ENCODE results near the gene SLC1A2. TPM values are rescaled to one million over a fixed set of nuclear protein-coding genes. Genes with fewer than 3 reads are reported as not detected.

The SLC1A2 gene
- total RNA-seq, 1 experiment from 2014 or later: 0.25 TPM

DNA sequence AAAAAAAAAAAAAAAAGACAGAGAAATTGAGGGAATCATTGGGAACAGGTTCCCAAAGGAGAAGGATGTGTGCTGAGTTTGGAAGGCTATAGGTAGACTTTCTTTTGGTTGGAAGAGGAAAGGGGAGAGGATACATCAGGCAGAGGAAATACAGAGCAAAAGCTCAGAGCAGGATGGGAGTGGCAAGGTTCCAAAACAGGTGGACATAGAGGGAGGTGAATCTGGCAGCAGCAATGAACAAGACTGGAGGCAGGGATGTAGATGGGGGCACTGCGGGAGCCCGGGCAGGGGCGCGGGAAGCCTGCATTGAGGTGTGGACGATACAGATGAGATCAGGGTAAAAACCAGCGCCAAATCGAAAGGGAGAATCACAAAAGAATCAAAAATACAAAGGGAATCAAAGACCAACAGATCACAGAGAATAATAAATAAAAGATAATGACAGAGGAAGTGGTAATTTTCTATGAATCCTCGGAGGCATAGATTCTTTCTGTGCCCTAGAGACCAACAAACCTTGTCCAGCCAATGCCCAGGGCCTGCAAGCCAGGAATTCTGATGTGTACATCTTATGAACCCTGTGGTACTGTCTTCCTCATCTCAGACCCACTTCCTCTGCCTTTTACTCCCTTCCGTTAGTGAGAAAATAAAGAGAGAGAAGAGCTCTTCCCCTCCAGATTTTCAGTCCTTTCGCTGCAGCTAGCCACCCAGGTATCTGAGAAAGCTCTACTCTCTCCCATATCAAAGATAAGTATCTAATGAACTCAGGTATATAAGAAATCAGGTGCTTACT lies 70.3 kb downstream of the SLC1A2 start:
- POLR2A ChIA-PET: interaction anchor here (1.9 kb wide), 1 partner anchor 29 kb away, joined by 6 read pairs; no protein-coding TSS in a partner anchor
- Histone ChIP-seq H2AFZ (ENCODE audit: low read depth, low read length, poor library complexity, severe bottlenecking) (no peak overlapping the region), H3K9me3 (ENCODE audit: control insufficient read depth in 1 of 2, insufficient read depth in 1 of 2, low read depth in 1 of 2, low read length in 2 of 2) (no peaks in the 10 kb centered on the region), H3K27me3 (ENCODE audit: insufficient read depth, low read length) (no peaks in the 10 kb centered on the region), H3K36me3 (ENCODE audit: control insufficient read depth in 1 of 2, insufficient read depth in 2 of 2, low read length in 2 of 2) (no peaks in the 10 kb centered on the region), H3K79me2 (ENCODE audit: insufficient read depth, low read length) (no peaks in the 10 kb centered on the region), H3K27ac (ENCODE audit: low read depth, low read length) (no peak overlapping the region), H3K4me3 (replicated peaks in 1 of 2; ENCODE audit: low read depth in 1 of 2, low read length in 2 of 2) (no peak overlapping the region), H3K4me1 (ENCODE audit: control insufficient read depth in 1 of 2, insufficient read depth in 2 of 2, low read length in 2 of 2) (no peaks in the 10 kb centered on the region), H4K20me1 (ENCODE audit: insufficient read depth) (no peaks in the 10 kb centered on the region), H3K9me2 (ENCODE audit: insufficient read depth) (no peaks in the 10 kb centered on the region), H3K4me2 (ENCODE audit: low read length) (no peak overlapping the region), H3K9ac (ENCODE audit: low read length) (no peak overlapping the region)
- intact Hi-C loops (cut with micrococcal nuclease): no loop called here
- ATAC-seq (no peak), DNase-seq (ENCODE audit: low read depth, low spot score) (no peak)
- RAD21 ChIA-PET (ENCODE audit: low non-redundant PET in 1 of 2, low total read pairs in 2 of 2, uncharacterized antibody in 2 of 2, unreplicated experiment in 2 of 2): no interaction called here
- TF ChIP-seq POLR2A (IDR thresholded peaks at IDR 0.05; ENCODE audit: borderline replicate concordance, extremely low read depth, insufficient read depth, insufficient read length): no peak
- TF ChIP-seq TCF7L2 (IDR thresholded peaks at IDR 0.05; ENCODE audit: borderline replicate concordance, extremely low read depth, insufficient read depth, insufficient read length): no peak
- no peak for TF ChIP-seq ELF1 (IDR thresholded peaks at IDR 0.05; ENCODE audit: borderline replicate concordance, low read depth)
- no peak for TF ChIP-seq EGR1 (IDR thresholded peaks at IDR 0.05; ENCODE audit: low read depth)
- TF ChIP-seq ZNF274 (IDR thresholded peaks at IDR 0.05; ENCODE audit: low read depth, low read length): no peak
- no peak for TF ChIP-seq YY1 (IDR thresholded peaks at IDR 0.05; ENCODE audit: extremely low read depth, insufficient replicate concordance, low read depth, low read length)
- TF ChIP-seq JUND (IDR thresholded peaks at IDR 0.05): no peak
- no peak for TF ChIP-seq EZH2 (IDR thresholded peaks at IDR 0.05)
- BruUV-seq (replicated peaks): no TSS peak
- CTCF ChIA-PET: no interaction called here

- TF ChIP-seq CEBPB (IDR thresholded peaks at IDR 0.05; ENCODE audit: low read depth) (no peak), POLR2A (IDR thresholded peaks at IDR 0.05; ENCODE audit: borderline replicate concordance, extremely low read depth, insufficient read depth, insufficient read length) (no peak), EGR1 (IDR thresholded peaks at IDR 0.05; ENCODE audit: low read depth) (no peak)
- TF ChIP-seq, protein P1, sequence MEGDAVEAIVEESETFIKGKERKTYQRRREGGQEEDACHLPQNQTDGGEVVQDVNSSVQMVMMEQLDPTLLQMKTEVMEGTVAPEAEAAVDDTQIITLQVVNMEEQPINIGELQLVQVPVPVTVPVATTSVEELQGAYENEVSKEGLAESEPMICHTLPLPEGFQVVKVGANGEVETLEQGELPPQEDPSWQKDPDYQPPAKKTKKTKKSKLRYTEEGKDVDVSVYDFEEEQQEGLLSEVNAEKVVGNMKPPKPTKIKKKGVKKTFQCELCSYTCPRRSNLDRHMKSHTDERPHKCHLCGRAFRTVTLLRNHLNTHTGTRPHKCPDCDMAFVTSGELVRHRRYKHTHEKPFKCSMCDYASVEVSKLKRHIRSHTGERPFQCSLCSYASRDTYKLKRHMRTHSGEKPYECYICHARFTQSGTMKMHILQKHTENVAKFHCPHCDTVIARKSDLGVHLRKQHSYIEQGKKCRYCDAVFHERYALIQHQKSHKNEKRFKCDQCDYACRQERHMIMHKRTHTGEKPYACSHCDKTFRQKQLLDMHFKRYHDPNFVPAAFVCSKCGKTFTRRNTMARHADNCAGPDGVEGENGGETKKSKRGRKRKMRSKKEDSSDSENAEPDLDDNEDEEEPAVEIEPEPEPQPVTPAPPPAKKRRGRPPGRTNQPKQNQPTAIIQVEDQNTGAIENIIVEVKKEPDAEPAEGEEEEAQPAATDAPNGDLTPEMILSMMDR (IDR thresholded peaks at IDR 0.05 in 2 of 3, conservative IDR thresholded peaks at IDR 0.05 in 1 of 3; ENCODE audit: borderline replicate concordance in 1 of 3, insufficient read depth in 1 of 3, low read depth in 2 of 3, low read length in 2 of 3): no peak
- no peak for ATAC-seq
- BruUV-seq (replicated peaks): no TSS peak
- Histone ChIP-seq H3K4me2 (ENCODE audit: low read length) (no peak overlapping the region), H3K79me2 (ENCODE audit: insufficient read depth, low read length) (no peaks in the 10 kb centered on the region), H2AFZ (ENCODE audit: low read depth, low read length, poor library complexity, severe bottlenecking) (no peak overlapping the region), H3K9ac (ENCODE audit: low read length) (no peak overlapping the region), H3K9me3 (ENCODE audit: control insufficient read depth in 1 of 2, insufficient read depth in 1 of 2, low read depth in 1 of 2, low read length in 2 of 2) (no peaks in the 10 kb centered on the region), H3K9me2 (ENCODE audit: insufficient read depth) (no peaks in the 10 kb centered on the region), H3K27me3 (ENCODE audit: insufficient read depth, low read length) (no peaks in the 10 kb centered on the region), H4K20me1 (ENCODE audit: insufficient read depth) (no peaks in the 10 kb centered on the region), H3K27ac (ENCODE audit: low read depth, low read length) (no peak overlapping the region), H3K36me3 (ENCODE audit: control insufficient read depth in 1 of 2, insufficient read depth in 2 of 2, low read length in 2 of 2) (no peaks in the 10 kb centered on the region), H3K4me3 (replicated peaks in 1 of 2; ENCODE audit: low read depth in 1 of 2, low read length in 2 of 2) (no peak overlapping the region), H3K4me1 (ENCODE audit: control insufficient read depth in 1 of 2, insufficient read depth in 2 of 2, low read length in 2 of 2) (no peaks in the 10 kb centered on the region)
- RAD21 ChIA-PET (ENCODE audit: low non-redundant PET in 1 of 2, low total read pairs in 2 of 2, uncharacterized antibody in 2 of 2, unreplicated experiment in 2 of 2): interaction anchor here in 1 of 2 experiments (1.0 kb wide), 1 partner anchor 31 kb away, joined by 5 read pairs; no protein-coding TSS in a partner anchor
- POLR2A ChIA-PET: interaction anchor here (1.9 kb wide), 1 partner anchor 31 kb away, joined by 6 read pairs; no protein-coding TSS in a partner anchor
- intact Hi-C loops (cut with micrococcal nuclease): loop anchor here (1.0 kb wide), 1 partner anchor 30 kb away; no protein-coding TSS in a partner anchor
- no peak for DNase-seq (ENCODE audit: low read depth, low spot score)
- CTCF ChIA-PET: no interaction called here
Observed at GRCh38 chr11:35347921-35348331, 71.4 kb downstream of the SLC1A2 start.

Measured in HCT116 (cell line).